ENCODE data around the gene RDX. TPM values are rescaled to one million over a fixed set of nuclear protein-coding genes. Genes with fewer than 3 reads are reported as not detected.

The RDX gene
- total and polyA plus RNA-seq, 10 of the 15 experiments (the other 5 are each of a cell fraction or from before 2014, with no cell fraction given) = 24.6 to 62.2 (median 47.8) TPM

GRCh38 chr11:110131386-110132123 is 164.9 kb downstream of the RDX start (continued):
- TF ChIP-seq CEBPZ (IDR thresholded peaks at IDR 0.05; ENCODE audit: low read depth, low read length) (no peak), BCL11A (IDR thresholded peaks at IDR 0.05; ENCODE audit: low read depth, low read length) (no peak), MYC (IDR thresholded peaks at IDR 0.05; ENCODE audit: insufficient read depth, insufficient read length, insufficient replicate concordance, low read length, severe bottlenecking) (no peak), ZBTB11 (CRISPR knock-in tag; IDR thresholded peaks at IDR 0.05) (no peak)
